HG02884 (cell line): ENCODE measurements around the gene GPR155.

Experiments used
- ATAC-seq: cut with Tn5 transposase; IDR thresholded peaks from one replicate; pipeline ENCODE4 v1.9.1; 2021; ENCODE audit warnings: mild to moderate bottlenecking, moderate library complexity; ENCODE audit not compliant: unreplicated experiment

GPR155 gene

DNA sequence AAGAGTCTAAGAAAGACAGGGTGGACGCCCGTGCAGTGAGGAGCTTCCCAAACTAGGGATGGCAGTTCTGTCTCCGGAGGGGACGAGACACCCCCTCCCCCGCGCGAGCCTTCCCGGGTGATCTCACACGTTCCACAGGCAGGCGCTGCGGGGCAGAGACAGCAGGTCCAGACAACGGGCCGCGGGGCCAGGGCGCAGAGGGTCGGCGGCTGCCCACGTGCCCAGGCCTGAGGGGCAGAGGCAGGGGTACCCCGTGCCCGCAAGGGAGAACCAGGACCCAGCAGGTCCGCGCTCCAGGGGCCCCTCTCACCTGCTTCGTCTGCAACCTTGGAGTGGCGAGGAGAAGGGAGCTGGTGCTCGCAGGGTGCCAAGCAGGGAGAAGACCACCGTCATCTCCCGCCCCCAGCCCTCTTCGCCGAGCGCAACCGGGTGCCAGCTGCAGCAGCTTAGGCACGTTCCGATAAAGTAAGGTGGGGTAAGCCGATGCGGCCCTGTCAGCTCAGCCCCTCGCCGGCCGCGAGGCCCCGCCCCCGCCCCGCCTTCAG lies at the start of gene GPR155:
GPR155 (minus strand) TSS at position 467 of the 545 bp plus-strand sequence. CDS start 5,073 bp downstream, outside the sequence.
- peak; percentile 27 for ATAC-seq

GRCh38 chr2:174535757-174536703 lies 49.2 kb upstream of the GPR155 start:
- ATAC-seq = no peak

DNA sequence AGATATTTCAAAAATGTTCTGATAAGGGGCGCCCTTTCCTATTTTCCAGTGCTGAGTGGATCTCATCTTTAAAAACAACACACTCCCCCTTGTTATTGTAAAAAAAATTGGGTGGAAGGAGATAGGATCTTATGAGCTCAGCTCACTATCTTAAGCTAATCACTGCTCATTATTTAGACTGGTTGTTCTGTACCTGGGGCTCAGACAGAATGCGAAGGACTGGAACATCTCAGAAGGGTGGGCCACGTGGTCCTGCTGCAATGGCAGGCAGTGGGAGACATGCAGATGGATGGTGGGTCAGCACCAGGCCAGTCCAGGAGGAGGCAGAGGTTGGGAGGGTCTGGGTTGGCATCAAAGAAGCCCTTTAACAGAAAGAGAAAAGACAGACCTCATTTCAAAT lies 48.3 kb upstream of the GPR155 start:
- ATAC-seq = no peak

GRCh38 chr2:174529916-174530315 lies 43.1 kb upstream of the GPR155 start:
- no peak for ATAC-seq

GRCh38 chr2:174527959-174528358 lies 41.1 kb upstream of the GPR155 start:
- ATAC-seq = no peak

GRCh38 chr2:174527101-174527721 lies 40.4 kb upstream of the GPR155 start:
- ATAC-seq = no peak

DNA sequence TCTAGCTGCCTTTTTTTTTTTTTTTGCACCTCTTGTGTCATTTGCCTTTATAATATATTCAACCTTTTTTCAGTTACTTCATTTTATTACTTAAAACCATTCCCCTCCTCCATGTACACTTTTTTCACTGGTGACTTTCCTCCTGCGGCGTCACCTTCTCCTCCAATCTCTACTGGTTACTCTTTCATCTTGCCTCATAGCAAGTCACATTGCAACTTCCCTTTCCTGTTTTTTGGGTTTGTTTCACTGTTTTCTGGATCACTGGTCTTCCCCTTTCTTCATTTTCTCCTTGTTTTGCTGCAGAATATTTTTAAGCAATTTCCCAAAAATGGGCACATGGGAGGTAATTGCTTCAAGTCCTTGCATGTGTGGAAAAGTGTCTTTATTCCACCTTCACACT lies 37.7 kb upstream of the GPR155 start:
- ATAC-seq = no peak

GRCh38 chr2:174522553-174522952 lies 35.7 kb upstream of the GPR155 start:
- no peak for ATAC-seq

DNA sequence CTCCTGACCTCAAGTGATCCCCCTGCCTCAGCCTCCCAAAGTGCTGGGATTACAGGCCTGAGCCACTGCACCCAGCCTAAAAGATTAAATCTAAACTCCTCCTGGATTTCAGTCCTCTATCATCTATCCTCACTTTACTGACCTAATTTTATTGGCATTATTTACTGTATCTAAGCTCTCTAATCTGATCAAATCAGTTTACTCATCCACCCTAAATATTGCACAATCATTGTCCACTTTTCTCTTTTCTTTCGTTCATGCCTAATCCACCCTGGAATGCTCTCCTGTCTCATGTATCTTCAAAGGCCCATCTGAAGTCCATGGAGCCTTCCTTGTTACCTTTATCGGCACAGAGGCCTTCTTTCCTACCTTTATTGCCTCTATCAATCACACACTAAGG lies 31.6 kb upstream of the GPR155 start:
- ATAC-seq = no peak

GRCh38 chr2:174516501-174517378 lies 29.9 kb upstream of the GPR155 start:
- no peak for ATAC-seq

GRCh38 chr2:174512345-174512744 lies 25.5 kb upstream of the GPR155 start:
- ATAC-seq = no peak

DNA sequence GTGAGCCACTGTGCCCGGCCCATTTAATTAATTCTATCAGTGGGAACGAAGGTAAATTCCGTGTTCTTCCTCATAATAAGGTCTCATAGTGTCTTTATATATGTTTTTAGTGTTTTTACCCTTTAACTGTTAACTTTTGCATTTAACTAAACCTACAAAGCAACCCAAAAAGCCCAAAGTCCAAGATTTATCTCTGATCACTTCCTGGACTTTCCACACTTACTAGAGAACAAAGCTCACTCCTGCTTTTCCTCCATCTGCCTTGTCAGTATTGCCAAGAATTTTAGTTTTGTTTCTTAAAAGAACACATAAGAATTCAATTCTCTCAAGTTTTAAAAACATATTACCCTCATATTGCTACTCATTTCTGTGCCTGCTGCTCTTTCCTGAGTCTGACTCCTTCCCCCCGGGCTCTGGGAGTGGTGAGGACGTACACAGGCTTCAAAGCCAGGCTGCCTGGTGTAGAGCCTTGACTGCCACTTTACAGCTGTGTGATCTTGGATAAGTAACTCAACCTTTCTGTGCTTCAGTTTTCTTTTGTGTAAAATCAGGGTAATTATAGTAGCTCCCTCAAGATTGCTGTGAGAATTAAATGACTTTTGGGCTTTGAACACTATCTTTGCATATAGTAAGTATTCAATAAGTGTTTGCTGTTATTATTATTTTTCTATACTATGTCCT lies 24.9 kb upstream of the GPR155 start:
- ATAC-seq = no peak

DNA sequence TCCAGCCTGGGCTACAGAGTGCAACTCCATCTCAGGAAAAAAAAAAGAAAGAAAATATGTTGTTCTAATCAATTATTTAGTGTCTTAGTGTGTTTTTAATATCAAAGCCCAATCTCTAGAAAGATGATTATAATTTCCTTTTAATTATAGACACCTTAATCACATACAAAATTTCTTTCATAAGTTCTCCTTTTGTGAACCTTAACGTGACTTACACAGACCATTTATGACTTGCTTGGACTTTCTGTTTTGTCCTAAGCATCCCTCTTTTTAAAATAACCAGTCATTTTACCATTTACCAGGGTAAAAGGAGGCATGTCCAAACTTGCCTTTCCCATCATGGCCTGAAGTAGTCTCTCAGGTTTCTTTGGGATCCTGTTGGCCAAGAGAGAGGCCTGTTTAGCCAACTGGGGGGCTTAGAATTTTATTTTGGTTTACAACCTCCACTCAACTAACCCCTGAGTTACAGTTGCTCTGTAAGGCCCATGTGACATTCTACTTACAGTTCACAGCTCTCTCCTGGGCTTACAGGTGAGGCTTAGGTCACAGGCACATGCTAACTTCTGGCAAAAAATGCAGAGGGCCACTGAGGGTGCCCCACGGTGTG lies 23.9 kb upstream of the GPR155 start:
- no peak for ATAC-seq

DNA sequence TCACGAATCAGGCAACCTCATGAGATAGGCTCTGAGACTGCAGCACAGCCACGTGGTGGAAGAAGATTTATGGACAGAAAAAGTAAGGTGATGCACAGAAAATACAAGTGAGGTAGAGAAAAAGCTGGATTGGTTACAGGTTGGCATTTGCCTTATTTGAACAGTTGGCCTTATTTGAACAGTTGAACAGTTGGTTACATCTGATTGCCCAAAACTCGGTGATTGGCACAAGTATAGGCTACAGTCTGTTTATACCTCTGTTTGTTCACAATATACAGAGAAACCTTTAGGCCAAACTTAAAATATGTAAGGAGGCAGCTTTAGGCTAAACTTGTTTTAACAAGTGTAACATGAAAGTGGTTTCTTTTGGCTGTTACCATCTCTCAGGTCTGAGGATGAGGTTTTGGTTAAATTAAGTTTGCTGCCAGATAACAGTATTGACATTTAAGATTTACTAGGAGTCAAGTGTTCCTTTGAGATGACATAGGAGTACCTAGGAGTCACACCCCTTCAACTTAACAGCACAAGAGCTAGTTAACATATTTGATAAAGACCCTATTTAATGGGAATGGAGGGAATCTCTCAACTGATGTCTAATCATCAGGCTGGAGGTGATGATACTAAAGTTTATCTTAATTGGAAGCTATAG lies 16.5 kb upstream of the GPR155 start:
- no peak for ATAC-seq

DNA sequence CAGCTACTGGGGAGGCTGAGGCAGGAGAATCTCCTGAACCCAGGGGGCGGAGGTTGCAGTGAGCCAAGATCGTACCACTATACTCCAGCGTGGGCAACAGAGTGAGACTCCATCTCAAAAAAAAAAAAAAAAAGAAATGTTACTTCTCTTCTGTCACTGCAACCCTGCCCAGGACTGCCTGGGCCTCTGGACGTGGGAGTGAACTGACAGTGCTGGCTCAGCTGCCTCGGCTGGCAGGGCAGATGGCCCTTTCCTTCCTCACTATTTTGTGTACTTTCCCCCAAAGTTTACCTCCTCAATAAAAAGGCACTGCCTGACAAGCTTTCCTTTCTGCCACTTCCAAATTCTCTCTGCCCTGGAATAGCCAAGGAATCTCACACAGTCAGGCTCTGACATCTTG lies 12.5 kb upstream of the GPR155 start:
- no peak for ATAC-seq

- ATAC-seq = no peak
Measured at GRCh38 chr2:174495365-174496012, 8.7 kb upstream of the GPR155 start.

DNA sequence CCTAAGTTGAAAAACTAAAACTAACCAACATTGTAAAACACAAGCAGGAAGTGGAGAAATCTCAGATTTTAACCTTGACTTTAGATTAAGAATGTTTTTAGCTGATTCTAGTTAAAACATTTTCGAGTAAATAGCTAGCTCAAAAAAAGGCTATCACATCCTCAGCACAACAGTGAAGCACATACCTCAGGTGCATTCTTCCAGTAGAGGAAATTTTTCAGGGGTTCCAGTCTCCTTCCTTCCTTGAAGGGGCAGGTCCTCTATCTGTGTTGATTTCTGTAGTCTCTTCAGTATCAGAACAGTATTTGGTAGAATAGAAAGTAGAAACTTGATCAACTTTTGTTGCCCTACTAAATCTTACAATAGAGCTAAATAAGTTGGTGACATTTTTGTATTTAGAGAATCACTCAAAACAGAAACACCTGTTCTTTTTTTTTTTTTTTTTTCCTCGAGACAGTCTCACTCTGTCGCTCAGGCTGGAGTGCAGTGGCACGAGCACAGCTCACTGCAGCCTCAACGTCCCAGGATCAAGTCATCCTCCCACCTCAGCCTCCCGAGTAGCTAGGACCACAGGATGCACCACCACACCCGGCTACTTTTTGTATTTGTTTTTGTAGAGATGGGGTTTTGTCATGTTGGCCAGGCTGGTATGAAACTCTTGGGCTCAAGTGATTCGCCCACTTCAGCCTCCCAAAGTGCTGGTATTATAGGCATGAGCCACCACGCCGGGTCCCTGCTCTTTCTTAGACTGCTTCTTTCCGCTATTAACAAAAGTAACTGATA lies 6.9 kb upstream of the GPR155 start:
- ATAC-seq = peak; percentile 35

DNA sequence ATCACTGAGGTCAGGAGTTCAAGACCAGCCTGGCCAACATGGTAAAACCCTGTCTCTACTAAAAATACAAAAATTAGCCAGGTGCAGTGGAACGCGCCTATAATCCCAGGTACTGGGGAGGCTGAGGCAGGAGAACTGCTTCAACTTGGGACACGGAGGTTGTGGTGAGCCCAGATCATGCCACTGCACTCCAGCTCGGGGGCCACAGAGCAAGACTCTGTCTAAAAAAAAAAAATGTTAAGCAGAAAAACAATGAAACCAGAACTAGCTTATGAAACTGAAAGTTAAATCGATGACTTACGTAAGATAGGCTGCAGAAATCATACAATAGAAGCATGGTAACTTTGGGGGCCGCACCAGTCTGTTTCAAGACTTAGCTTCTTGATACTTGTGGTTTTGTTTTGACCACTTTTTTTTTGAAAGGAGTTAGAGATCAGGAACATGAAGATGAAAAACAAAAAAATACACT lies 6.2 kb upstream of the GPR155 start:
- ATAC-seq = peak; percentile 95
